Omental fat pad (tissue), 4 donors: ENCODE measurements around the gene DESI1. TPM values are rescaled to one million over a fixed set of nuclear protein-coding genes. Genes with fewer than 3 reads are reported as not detected.
"Not testable (repeated sequence)": the region's sequence is repeated elsewhere in the genome, so short reads cannot be mapped to it uniquely, and the experiment has no call there.

Experiments used
- ATAC-seq: fragments of 150-250 bp; one replicate; pipeline ENCODE4 v1.9.1; 2016; ENCODE audit warnings: mild to moderate bottlenecking, moderate library complexity; ENCODE audit not compliant: low FRiP score
- DNase-seq: peaks from one replicate; pipeline ENCODE4 v3.0.0-alpha.2; 2019; ENCODE audit warnings: low spot score
- CTCF ChIP-seq, 3 donors: fragments of 450-650 bp; IDR thresholded peaks; one replicate each; pipeline ENCODE4 v1.5.1; 2016 to 2017; ENCODE audit warnings: antibody characterized with exemption in 3 of 3, mild to moderate bottlenecking in 3 of 3, moderate library complexity in 2 of 3
- total RNA-seq, 4 donors: library from RNA; depleted of rRNA; stranded (reverse); fragments of >200 nt; gene quantifications; one replicate each; pipeline ENCODE4 v1.1.0, GENCODE V29; 2016

DESI1 gene
- total RNA-seq, 4 donors from 2014 or later, result 16.0 to 22.1 (median 19.5) TPM

DNA sequence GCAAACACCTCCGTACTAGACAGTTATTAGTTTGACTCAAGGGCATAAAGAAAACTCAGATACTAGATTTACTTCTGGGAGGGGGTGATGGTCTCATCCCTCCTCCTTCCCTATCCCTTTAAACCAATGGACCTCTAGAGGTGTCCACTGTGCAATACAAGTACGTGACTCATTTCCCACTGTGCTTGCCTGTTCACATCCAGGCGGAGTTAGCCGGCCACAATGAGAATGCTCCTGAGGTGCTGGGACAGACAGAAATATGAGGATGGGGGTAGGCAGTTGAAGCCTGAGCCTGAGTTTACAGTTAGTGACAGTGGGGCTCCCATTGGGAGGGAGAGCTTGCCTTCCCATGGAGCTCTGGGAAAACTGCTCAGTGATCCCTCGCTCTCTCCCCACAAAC, 22.8 kb downstream of the DESI1 start:
- DNase-seq (no peak), ATAC-seq (no peak)

DNA sequence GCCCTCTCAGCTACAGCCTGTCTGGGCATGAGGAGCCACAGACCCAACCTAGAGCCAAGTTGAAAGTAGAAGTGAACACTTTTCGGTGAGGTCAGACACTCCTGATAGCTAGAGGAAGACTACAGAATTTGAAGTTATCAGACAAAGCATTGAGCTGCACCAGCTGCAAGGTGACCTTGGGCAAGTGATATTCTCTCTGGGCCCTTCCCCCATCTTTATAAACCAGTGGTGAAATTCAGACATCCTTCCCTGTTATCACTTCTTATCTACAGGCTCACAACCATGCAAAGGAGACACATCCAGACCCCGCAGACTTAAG, 23.2 kb downstream of the DESI1 start:
- DNase-seq, result no peak
- no peak for TF ChIP-seq CTCF (IDR thresholded peaks at IDR 0.05)
- ATAC-seq, result no peak

More for the DNA sequence above, 22.8 kb downstream of the DESI1 start:
- no peak for TF ChIP-seq CTCF (IDR thresholded peaks at IDR 0.05)

GRCh38 chr22:41596776-41597634, 23.8 kb downstream of the DESI1 start:
- ATAC-seq, result peak; percentile 85
- no peak for TF ChIP-seq CTCF (IDR thresholded peaks at IDR 0.05)
- DNase-seq, result no peak

GRCh38 chr22:41595703-41596102, 25.1 kb downstream of the DESI1 start:
- TF ChIP-seq CTCF (IDR thresholded peaks at IDR 0.05), result no peak
- no peak for DNase-seq
- no peak for ATAC-seq

- DNase-seq, ATAC-seq: not testable (repeated sequence)
These were observed 27.4 kb downstream of the DESI1 start for GRCh38 chr22:41593336-41593960.

DNA sequence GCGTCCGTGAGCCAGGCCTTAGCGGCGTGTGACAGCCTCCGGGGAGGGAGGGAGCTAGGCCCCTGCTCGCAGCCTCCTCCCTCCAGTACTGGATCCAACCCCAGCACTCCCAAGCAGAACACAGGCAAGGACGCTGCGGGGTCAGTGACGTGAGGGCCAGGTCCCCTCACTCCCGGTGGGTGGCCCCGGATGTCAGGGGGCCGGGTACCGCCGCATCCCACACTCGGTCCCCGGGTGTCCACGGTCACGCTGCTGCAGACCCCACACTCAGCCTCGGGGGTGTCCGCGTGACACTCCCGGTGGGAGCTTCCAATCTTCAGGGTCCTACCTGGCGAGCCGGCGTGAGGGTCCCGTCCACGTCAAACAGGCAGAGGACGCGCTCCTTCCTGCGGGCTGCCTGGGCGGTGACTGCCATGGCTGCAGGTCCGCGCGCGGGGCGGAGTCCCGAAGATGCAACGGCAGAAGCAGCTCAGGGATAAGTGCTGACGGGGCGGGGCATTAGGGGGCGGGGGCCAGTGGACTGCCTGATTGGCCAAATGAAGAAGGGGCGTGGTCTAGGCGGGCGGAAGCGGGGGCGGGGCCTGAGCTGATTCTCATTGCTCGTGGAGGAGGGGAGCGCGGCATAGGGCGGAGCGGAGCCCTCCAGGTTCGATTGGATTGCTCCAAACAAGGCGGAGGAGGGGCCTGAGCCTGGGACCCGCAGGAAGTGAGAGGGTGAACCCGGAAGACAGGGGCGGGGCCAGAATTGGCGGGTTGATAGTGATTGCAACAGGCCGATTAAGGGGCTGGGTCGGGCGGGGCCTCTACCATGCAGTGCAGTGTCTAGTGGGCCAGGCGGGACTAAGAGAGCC, 31.2 kb downstream of the DESI1 start, which contains the start of gene PMM1:
Gene PMM1, minus strand, starts transcription at position 450 of the 851 bp plus-strand sequence. Its CDS starts 35 bp downstream, at position 415.
- peak; percentile 100 for ATAC-seq
- TF ChIP-seq CTCF (IDR thresholded peaks at IDR 0.05), result no peak
- peak; percentile 100 for DNase-seq

GRCh38 chr22:41587347-41587723, 33.5 kb downstream of the DESI1 start:
- no peak for TF ChIP-seq CTCF (IDR thresholded peaks at IDR 0.05)
- ATAC-seq (no peak), DNase-seq (no peak)
